GM12878 (cell line): ENCODE results near the gene TRIM22. TPM values are rescaled to one million over a fixed set of nuclear protein-coding genes. Genes with fewer than 3 reads are reported as not detected.

Experiments
- ATAC-seq: fragments of 200-7000 bp; cut with Tn5 transposase; 3 replicates; pipeline ENCODE4 v1.9.1; 2020; ENCODE audit warnings: mild to moderate bottlenecking, moderate library complexity
- BruUV-seq: library from RNA; stranded (reverse); fragments of 400-500 nt; replicated peaks from 2 replicates; lab custom pipeline; 2021; lab: Mats Ljungman, UMichigan
- CTCF ChIA-PET: fragments of 300-600 bp; sonication (Branson Sonifier 250); formaldehyde crosslinking; extraction: SDS; loops from one replicate; lab custom pipeline; 2021; ENCODE audit warnings: inconsistent platforms; lab: Yijun Ruan, JAX
- POLR2A ChIA-PET: fragments of 350-600 bp; formaldehyde crosslinking; extraction: SDS; loops from one replicate; lab custom pipeline; 2021; ENCODE audit warnings: inconsistent platforms; lab: Charles Lee
- RAD21 ChIA-PET: fragments of 300-600 bp; sonication (Branson Sonifier 250); formaldehyde crosslinking; loops from one replicate; lab custom pipeline; 2023; ENCODE audit warnings: antibody characterized with exemption; ENCODE audit not compliant: unreplicated experiment; lab: Charles Lee
- SMC1A ChIA-PET: fragments of 300-600 bp; sonication (Branson Sonifier 250); formaldehyde crosslinking; loops from one replicate; lab custom pipeline; 2023; ENCODE audit not compliant: unreplicated experiment, uncharacterized antibody; lab: Charles Lee
- DNase-seq: peaks from one replicate; pipeline ENCODE4 v3.0.0-alpha.2; 2011; ENCODE audit warnings: low read depth, low spot score
- FAIRE-seq: peaks from 3 replicates; lab custom pipeline; 2011; peaks lifted over from hg19 to GRCh38; lab: Jason Lieb, UNC
- H2AFZ ChIP-seq: 2 replicates; pipeline ENCODE4 v1.6.0; 2011; ENCODE audit warnings: low read depth, low read length, control low read depth; ENCODE audit not compliant: control insufficient read depth
- H3K27ac ChIP-seq: 2 replicates; pipeline ENCODE4 v1.5.1; 2011; ENCODE audit warnings: control low read depth; ENCODE audit not compliant: control insufficient read depth, insufficient read depth
- H3K27me3 ChIP-seq, 2 experiments: replicated peaks in 1 of 2; 2 replicates each; pipeline versions ENCODE4 v1.6.0 to v1.6.1; 2011; ENCODE audit warnings: low read length in 1 of 2; ENCODE audit not compliant: control insufficient read depth in 2 of 2, insufficient read depth in 2 of 2
- H3K36me3 ChIP-seq, 2 experiments: 2 replicates each; pipeline ENCODE4 v1.5.1; 2011; ENCODE audit warnings: low read length in 1 of 2; ENCODE audit not compliant: control insufficient read depth in 2 of 2, insufficient read depth in 2 of 2
- H3K4me1 ChIP-seq: 2 replicates; pipeline ENCODE4 v1.6.1; 2011; ENCODE audit warnings: mild to moderate bottlenecking, low read length, moderate library complexity, mixed read lengths; ENCODE audit not compliant: control insufficient read depth, insufficient read depth
- H3K4me2 ChIP-seq: 2 replicates; pipeline ENCODE4 v1.6.0; 2011; ENCODE audit warnings: control low read depth; ENCODE audit not compliant: control insufficient read depth, insufficient read depth
- H3K4me3 ChIP-seq: fragments of 200-600 bp; sonication (generic); 2 replicates; pipeline ENCODE4 v1.5.1; 2016
- H3K79me2 ChIP-seq: 2 replicates; pipeline ENCODE4 v1.6.0; 2011; ENCODE audit warnings: low read length; ENCODE audit not compliant: control insufficient read depth, insufficient read depth
- H3K9ac ChIP-seq: 2 replicates; pipeline ENCODE4 v1.8.0; 2011; ENCODE audit warnings: low read length, control low read depth, mixed read lengths; ENCODE audit not compliant: control insufficient read depth, insufficient read depth
- H3K9me3 ChIP-seq: replicated peaks from 3 replicates; pipeline ENCODE4 v1.5.1; 2011; ENCODE audit warnings: mild to moderate bottlenecking, low read length; ENCODE audit not compliant: control insufficient read depth, insufficient read depth
- H4K20me1 ChIP-seq: 2 replicates; pipeline ENCODE4 v1.6.0; 2011; ENCODE audit not compliant: control insufficient read depth, insufficient read depth
- GABPA ChIP-seq: IDR thresholded peaks from 2 replicates; pipeline ENCODE4 v1.6.1; 2014; ENCODE audit warnings: antibody characterized with exemption, low read depth, mild to moderate bottlenecking, inconsistent platforms
- LARP7 ChIP-seq: fragments of 450-650 bp; IDR thresholded peaks from 2 replicates; pipeline ENCODE4 v1.6.1; 2017; ENCODE audit warnings: mild to moderate bottlenecking
- PAX5 ChIP-seq: IDR thresholded peaks from 2 replicates; pipeline ENCODE4 v1.6.1; 2011; ENCODE audit warnings: low read depth, low read length, borderline replicate concordance
- RAD21 ChIP-seq: IDR thresholded peaks from 2 replicates; pipeline ENCODE4 v1.6.1; 2011; ENCODE audit warnings: mild to moderate bottlenecking, low read depth, low read length, moderate library complexity; ENCODE audit not compliant: insufficient read depth
- SMARCA5 ChIP-seq: fragments of 450-650 bp; IDR thresholded peaks from 2 replicates; pipeline ENCODE4 v1.6.1; 2017; ENCODE audit warnings: mild to moderate bottlenecking
- WGBS: methylation state at CpG from one replicate; pipeline ENCODE4 v1.1.6; 2016; ENCODE audit warnings: low lambda C conversion rate; ENCODE audit not compliant: insufficient replicate concordance, insufficient coverage; ENCODE audit errors: missing lambda C conversion rate; 5-methylcytosine and 5-hydroxymethylcytosine counted together
- in situ Hi-C: fragments of 300-500 bp; cut with MboI; formaldehyde crosslinking; loops from 9 replicates; pipeline ENCODE4 v1.14.3; 2018; ENCODE audit warnings: mixed read lengths
- intact Hi-C: fragments of 100-400 bp; cut with micrococcal nuclease; formaldehyde crosslinking; loops from one replicate; pipeline ENCODE4 v1.14.2; 2022; ENCODE audit not compliant: unreplicated experiment
- polyA plus RNA-seq, 11 experiments: library from polyadenylated mRNA; depleted of rRNA in 4 of 11; unstranded in 6 of 11; stranded (reverse) in 5 of 11; fragments of >200 nt; fragmentation: Nextera tagmentation in 4 of 11; fragmentation: Illumina TruSeq in 1 of 11; extraction: Ambion mirVana in 4 of 11; extraction: Trizol in 1 of 11; gene quantifications; 1 replicate in 1 of 11; 2 replicates in 10 of 11; pipeline versions ENCODE4 v1.2.1 to v1.2.3, GENCODE V29; 2011 to 2016; ENCODE audit warnings: inconsistent platforms in 2 of 11, missing spikeins in 2 of 11, low read depth in 1 of 11
- total RNA-seq, 4 experiments: library from RNA; depleted of rRNA in 3 of 4; stranded (reverse); fragments of >200 nt in 3 of 4; fragmentation: Illumina TruSeq in 1 of 4; extraction: Trizol in 1 of 4; gene quantifications; 2 replicates each; pipeline versions ENCODE4 v1.2.1 to v1.2.3, GENCODE V29; 2013 to 2021
- TF ChIP-seq, protein P1 (sequence below): fragments of 450-650 bp; conservative IDR thresholded peaks from 2 replicates; pipeline ENCODE4 v1.6.1; 2017; ENCODE audit warnings: mild to moderate bottlenecking, moderate library complexity
- TF ChIP-seq, protein P2 (sequence below): fragments of 450-650 bp; IDR thresholded peaks from 2 replicates; pipeline ENCODE4 v1.6.1; 2016; ENCODE audit warnings: mild to moderate bottlenecking
- TF ChIP-seq, protein P3 (sequence below): fragments of 450-650 bp; IDR thresholded peaks from 2 replicates; pipeline ENCODE4 v1.6.1; 2017; ENCODE audit warnings: mild to moderate bottlenecking, low read depth, inconsistent platforms; ENCODE audit not compliant: poor library complexity, severe bottlenecking

TRIM22 gene
- total and polyA plus RNA-seq, 10 of the 15 experiments (the other 5 are each of a cell fraction or from before 2014, with no cell fraction given), result 116 to 485 (median 204) TPM

DNA sequence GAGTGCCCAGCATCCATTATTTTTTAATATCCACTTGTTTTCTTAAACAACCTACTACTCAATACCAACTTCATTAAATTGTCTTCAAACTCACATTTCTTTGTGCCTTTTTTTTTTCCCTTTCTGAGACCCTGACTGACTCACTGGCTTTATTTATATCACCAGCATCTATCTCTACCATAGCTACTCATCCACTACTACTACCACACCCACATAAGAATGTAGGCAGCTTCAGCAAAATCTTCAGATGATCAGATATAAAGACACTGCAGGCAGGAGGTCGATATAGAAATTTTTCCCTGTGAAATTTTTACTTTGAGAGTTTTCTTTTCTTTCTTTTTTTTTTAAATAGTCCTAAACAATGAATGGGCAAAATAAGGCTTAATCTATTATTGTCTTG is 48.8 kb downstream of the TRIM22 start:
- DNase-seq, result no peak
- no peaks in the 10 kb centered on the region for H3K27me3 ChIP-seq
- SMC1A ChIA-PET, result no interaction called here
- H3K4me2 ChIP-seq, result no peak overlapping the region
- no peak for ATAC-seq
- no peak for FAIRE-seq
- BruUV-seq, result no TSS peak
- H3K79me2 ChIP-seq, result no peaks in the 10 kb centered on the region
- TF ChIP-seq, protein P1, sequence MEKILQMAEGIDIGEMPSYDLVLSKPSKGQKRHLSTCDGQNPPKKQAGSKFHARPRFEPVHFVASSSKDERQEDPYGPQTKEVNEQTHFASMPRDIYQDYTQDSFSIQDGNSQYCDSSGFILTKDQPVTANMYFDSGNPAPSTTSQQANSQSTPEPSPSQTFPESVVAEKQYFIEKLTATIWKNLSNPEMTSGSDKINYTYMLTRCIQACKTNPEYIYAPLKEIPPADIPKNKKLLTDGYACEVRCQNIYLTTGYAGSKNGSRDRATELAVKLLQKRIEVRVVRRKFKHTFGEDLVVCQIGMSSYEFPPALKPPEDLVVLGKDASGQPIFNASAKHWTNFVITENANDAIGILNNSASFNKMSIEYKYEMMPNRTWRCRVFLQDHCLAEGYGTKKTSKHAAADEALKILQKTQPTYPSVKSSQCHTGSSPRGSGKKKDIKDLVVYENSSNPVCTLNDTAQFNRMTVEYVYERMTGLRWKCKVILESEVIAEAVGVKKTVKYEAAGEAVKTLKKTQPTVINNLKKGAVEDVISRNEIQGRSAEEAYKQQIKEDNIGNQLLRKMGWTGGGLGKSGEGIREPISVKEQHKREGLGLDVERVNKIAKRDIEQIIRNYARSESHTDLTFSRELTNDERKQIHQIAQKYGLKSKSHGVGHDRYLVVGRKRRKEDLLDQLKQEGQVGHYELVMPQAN, result no peak
- TF ChIP-seq, protein P2, sequence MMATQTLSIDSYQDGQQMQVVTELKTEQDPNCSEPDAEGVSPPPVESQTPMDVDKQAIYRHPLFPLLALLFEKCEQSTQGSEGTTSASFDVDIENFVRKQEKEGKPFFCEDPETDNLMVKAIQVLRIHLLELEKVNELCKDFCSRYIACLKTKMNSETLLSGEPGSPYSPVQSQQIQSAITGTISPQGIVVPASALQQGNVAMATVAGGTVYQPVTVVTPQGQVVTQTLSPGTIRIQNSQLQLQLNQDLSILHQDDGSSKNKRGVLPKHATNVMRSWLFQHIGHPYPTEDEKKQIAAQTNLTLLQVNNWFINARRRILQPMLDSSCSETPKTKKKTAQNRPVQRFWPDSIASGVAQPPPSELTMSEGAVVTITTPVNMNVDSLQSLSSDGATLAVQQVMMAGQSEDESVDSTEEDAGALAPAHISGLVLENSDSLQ, result no peak
- no peak for TF ChIP-seq PAX5
- TF ChIP-seq RAD21, result no peak
- TF ChIP-seq SMARCA5, result no peak
- TF ChIP-seq, protein P3, sequence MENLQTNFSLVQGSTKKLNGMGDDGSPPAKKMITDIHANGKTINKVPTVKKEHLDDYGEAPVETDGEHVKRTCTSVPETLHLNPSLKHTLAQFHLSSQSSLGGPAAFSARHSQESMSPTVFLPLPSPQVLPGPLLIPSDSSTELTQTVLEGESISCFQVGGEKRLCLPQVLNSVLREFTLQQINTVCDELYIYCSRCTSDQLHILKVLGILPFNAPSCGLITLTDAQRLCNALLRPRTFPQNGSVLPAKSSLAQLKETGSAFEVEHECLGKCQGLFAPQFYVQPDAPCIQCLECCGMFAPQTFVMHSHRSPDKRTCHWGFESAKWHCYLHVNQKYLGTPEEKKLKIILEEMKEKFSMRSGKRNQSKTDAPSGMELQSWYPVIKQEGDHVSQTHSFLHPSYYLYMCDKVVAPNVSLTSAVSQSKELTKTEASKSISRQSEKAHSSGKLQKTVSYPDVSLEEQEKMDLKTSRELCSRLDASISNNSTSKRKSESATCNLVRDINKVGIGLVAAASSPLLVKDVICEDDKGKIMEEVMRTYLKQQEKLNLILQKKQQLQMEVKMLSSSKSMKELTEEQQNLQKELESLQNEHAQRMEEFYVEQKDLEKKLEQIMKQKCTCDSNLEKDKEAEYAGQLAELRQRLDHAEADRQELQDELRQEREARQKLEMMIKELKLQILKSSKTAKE, result no peak
- no peak for TF ChIP-seq GABPA
- TF ChIP-seq LARP7, result no peak
- TF ChIP-seq, all 136 proteins: peak for 0
- in situ Hi-C loops (no loop called here), intact Hi-C loops (no loop called here)
- 0% methylated on average over 1 of the region's 1 CpG for WGBS
- CTCF ChIA-PET, result interaction anchor here (0.6 to 1.1 kb wide), 2 partner anchors 20 to 71 kb away, joined by 3 read pairs; no protein-coding TSS in a partner anchor
- Histone ChIP-seq H3K27ac (no peak overlapping the region), H3K9me3 (no peaks in the 10 kb centered on the region; the same call in 2 of the 3 replicates), H4K20me1 (no peaks in the 10 kb centered on the region), H3K36me3 (no peaks in the 10 kb centered on the region), H3K9ac (no peak overlapping the region), H3K4me3 (no peak overlapping the region), H3K4me1 (no peaks in the 10 kb centered on the region), H2AFZ (no peak overlapping the region)
- RAD21 ChIA-PET, result no interaction called here
- POLR2A ChIA-PET, result no interaction called here
